Esophagus squamous epithelium (tissue), 5 donors: ENCODE data around the gene ARHGAP9. TPM values are rescaled to one million over a fixed set of nuclear protein-coding genes. Genes with fewer than 3 reads are reported as not detected.

Experiments
- DNase-seq: peaks from one replicate; lab custom pipeline; 2025; lab: John Stamatoyannopoulos, UW
- H3K27ac ChIP-seq, 4 donors: fragments of 200-600 bp; sonication (generic); one replicate each; pipeline ENCODE4 v1.5.1; 2016 to 2019; ENCODE audit warnings: mild to moderate bottlenecking in 1 of 4
- H3K27me3 ChIP-seq, 4 donors: fragments of 200-600 bp; sonication (generic); 1 replicate in 3 of 4; 2 replicates in 1 of 4; pipeline versions ENCODE4 v1.5.1 to v1.6.0; 2017 to 2021; ENCODE audit warnings: antibody characterized with exemption in 1 of 4
- H3K36me3 ChIP-seq, 3 donors: fragments of 200-600 bp; sonication (generic); one replicate each; pipeline ENCODE4 v1.5.1; 2016 to 2019
- H3K4me1 ChIP-seq, 3 donors: fragments of 200-600 bp; sonication (generic); one replicate each; pipeline ENCODE4 v1.5.1; 2017 to 2019
- H3K4me3 ChIP-seq, 4 donors: fragments of 200-600 bp; sonication (generic); 1 replicate in 3 of 4; 2 replicates in 1 of 4; pipeline ENCODE4 v1.5.1; 2016 to 2019; ENCODE audit warnings: mild to moderate bottlenecking in 2 of 4, moderate library complexity in 1 of 4
- H3K9me3 ChIP-seq, 3 donors: fragments of 200-600 bp; sonication (generic); one replicate each; pipeline ENCODE4 v1.5.1; 2016 to 2019
- CTCF ChIP-seq, 6 experiments: fragments of 450-650 bp in 4 of 6; fragments of 200-600 bp in 2 of 6; sonication (generic) in 2 of 6; IDR thresholded peaks; one replicate each; pipeline ENCODE4 v1.5.1; 2016 to 2019; ENCODE audit warnings: antibody characterized with exemption in 6 of 6, mild to moderate bottlenecking in 4 of 6, moderate library complexity in 4 of 6
- POLR2A ChIP-seq, 4 donors: fragments of 450-650 bp; IDR thresholded peaks; one replicate each; pipeline ENCODE4 v1.6.1; 2017; ENCODE audit warnings: antibody characterized with exemption in 4 of 4, mild to moderate bottlenecking in 4 of 4, moderate library complexity in 3 of 4
- WGBS, 2 donors: methylation state at CpG; one replicate each; pipeline ENCODE4 v1.1.5; 2018; 5-methylcytosine and 5-hydroxymethylcytosine counted together
- intact Hi-C: fragments of 100-400 bp; cut with DNase I; formaldehyde crosslinking; loops from one replicate; pipeline ENCODE4 v1.15.0; 2022
- total RNA-seq, 4 donors: library from RNA; depleted of rRNA; stranded (reverse); fragments of >200 nt; gene quantifications; one replicate each; pipeline ENCODE4 v1.1.0, GENCODE V29; 2016
- donor health status: DM: yes; HTN: yes; CAD: no.

ARHGAP9 gene
- total RNA-seq, 4 donors from 2014 or later, result 4.5 to 20.4 (median 11.3) TPM

GRCh38 chr12:57475271-57476161, 4.2 kb downstream of the ARHGAP9 start:
- H3K4me1 ChIP-seq, result peaks cover 16 to 32% (median 18%) of the 10 kb centered on the region in 3 donors
- TF ChIP-seq CTCF (IDR thresholded peaks at IDR 0.05) (no peak), POLR2A (IDR thresholded peaks at IDR 0.05) (no peak)
- H3K36me3 ChIP-seq, result no peaks in the 10 kb centered on the region
- peaks cover 8 to 92% (median 18%) of the 10 kb centered on the region in 4 donors for H3K27me3 ChIP-seq
- 21 to 26% methylated on average over 20 to 21 of the region's 84 CpGs for WGBS, 2 donors
- no peak for DNase-seq
- peak overlapping the region in 1 of 4 donors; percentile 80 for H3K27ac ChIP-seq
- H3K9me3 ChIP-seq, result no peaks in the 10 kb centered on the region
- peak overlapping the region; percentile 6 to 62 (median 39) for H3K4me3 ChIP-seq
- intact Hi-C loops, result no loop called here

GRCh38 chr12:57474862-57475261, 4.8 kb downstream of the ARHGAP9 start:
- WGBS, 2 donors, result 39 to 62% methylated on average over 6 to 7 of the region's 7 CpGs
- DNase-seq, result no peak
- Histone ChIP-seq H3K4me1 (peaks cover 16 to 28% (median 18%) of the 10 kb centered on the region in 3 donors), H3K36me3 (no peaks in the 10 kb centered on the region), H3K27ac (no peak overlapping the region), H3K4me3 (peak overlapping the region in 3 of 4 donors; percentile 36 to 62 (median 42)), H3K9me3 (no peaks in the 10 kb centered on the region), H3K27me3 (peaks cover 8 to 97% (median 18%) of the 10 kb centered on the region in 4 donors)
- no peak for TF ChIP-seq CTCF (IDR thresholded peaks at IDR 0.05)
- no peak for TF ChIP-seq POLR2A (IDR thresholded peaks at IDR 0.05)
- intact Hi-C loops, result no loop called here

GRCh38 chr12:57474430-57474829, 5.2 kb downstream of the ARHGAP9 start:
- H3K27me3 ChIP-seq, result peaks cover 8 to 97% (median 18%) of the 10 kb centered on the region in 4 donors
- no peak overlapping the region for H3K4me3 ChIP-seq
- no peak overlapping the region for H3K27ac ChIP-seq
- WGBS, 2 donors, result 75 to 88% methylated on average over 8 of the region's 8 CpGs
- H3K9me3 ChIP-seq, result no peaks in the 10 kb centered on the region
- no peak for DNase-seq
- H3K4me1 ChIP-seq, result peaks cover 16 to 28% (median 18%) of the 10 kb centered on the region in 3 donors
- no peaks in the 10 kb centered on the region for H3K36me3 ChIP-seq
- intact Hi-C loops, result no loop called here
- TF ChIP-seq CTCF (IDR thresholded peaks at IDR 0.05), result no peak
- no peak for TF ChIP-seq POLR2A (IDR thresholded peaks at IDR 0.05)

- H3K27ac ChIP-seq, result no peak overlapping the region
- H3K9me3 ChIP-seq, result no peaks in the 10 kb centered on the region
- peaks cover 8 to 98% (median 18%) of the 10 kb centered on the region in 4 donors for H3K27me3 ChIP-seq
- WGBS, 2 donors, result 75 to 83% methylated on average over 1 to 5 of the region's 5 CpGs
- no peak overlapping the region for H3K4me3 ChIP-seq
- H3K36me3 ChIP-seq, result no peaks in the 10 kb centered on the region
- no peak for DNase-seq
- TF ChIP-seq CTCF (IDR thresholded peaks at IDR 0.05), result no peak
- no peak for TF ChIP-seq POLR2A (IDR thresholded peaks at IDR 0.05)
- H3K4me1 ChIP-seq, result peaks cover 16 to 27% (median 18%) of the 10 kb centered on the region in 3 donors
- intact Hi-C loops, result no loop called here
Measured at GRCh38 chr12:57473886-57474285, 5.8 kb downstream of the ARHGAP9 start.

GRCh38 chr12:57473392-57473791, 6.3 kb downstream of the ARHGAP9 start:
- intact Hi-C loops, result no loop called here
- Histone ChIP-seq H3K4me3 (no peak overlapping the region), H3K27me3 (peaks cover 8 to 99% (median 18%) of the 10 kb centered on the region in 4 donors), H3K27ac (no peak overlapping the region), H3K36me3 (no peaks in the 10 kb centered on the region), H3K9me3 (no peaks in the 10 kb centered on the region), H3K4me1 (peaks cover 16 to 22% (median 18%) of the 10 kb centered on the region in 3 donors)
- TF ChIP-seq CTCF (IDR thresholded peaks at IDR 0.05) (no peak), POLR2A (IDR thresholded peaks at IDR 0.05) (no peak)
- 49% methylated on average over 3 of the region's 3 CpGs for WGBS, 2 donors
- DNase-seq, result no peak
